Measurements from ENCODE around the gene TRIM69.
A peak's percentile ranks its signal among the peaks of the same experiment; 100 is the strongest.
"Not testable (repeated sequence)": the region's sequence is repeated elsewhere in the genome, so short reads cannot be mapped to it uniquely, and the experiment has no call there.

The TRIM69 gene

GRCh38 chr15:44753345-44753744, 17.0 kb downstream of the TRIM69 start:
- DNase-seq, result no peak

DNA sequence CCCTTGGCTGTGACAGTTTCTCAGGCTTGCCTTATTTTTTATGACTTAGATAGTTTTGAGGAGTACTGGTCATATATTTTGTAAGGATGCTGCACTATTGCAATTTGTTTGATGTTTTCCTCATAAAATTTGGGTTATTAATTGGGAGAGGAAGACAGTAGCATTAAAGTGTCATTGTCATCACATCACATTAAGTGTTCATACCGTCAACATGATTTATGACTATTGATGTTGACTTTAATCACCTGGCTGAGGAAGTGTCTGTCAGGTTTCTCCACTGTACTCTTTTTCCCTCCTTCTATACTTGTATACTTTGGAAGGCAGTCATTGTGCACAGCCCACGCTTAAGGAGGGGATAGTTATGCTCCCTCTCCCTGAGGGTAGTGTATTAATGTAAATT, 26.9 kb downstream of the TRIM69 start:
- no peak for DNase-seq

DNA sequence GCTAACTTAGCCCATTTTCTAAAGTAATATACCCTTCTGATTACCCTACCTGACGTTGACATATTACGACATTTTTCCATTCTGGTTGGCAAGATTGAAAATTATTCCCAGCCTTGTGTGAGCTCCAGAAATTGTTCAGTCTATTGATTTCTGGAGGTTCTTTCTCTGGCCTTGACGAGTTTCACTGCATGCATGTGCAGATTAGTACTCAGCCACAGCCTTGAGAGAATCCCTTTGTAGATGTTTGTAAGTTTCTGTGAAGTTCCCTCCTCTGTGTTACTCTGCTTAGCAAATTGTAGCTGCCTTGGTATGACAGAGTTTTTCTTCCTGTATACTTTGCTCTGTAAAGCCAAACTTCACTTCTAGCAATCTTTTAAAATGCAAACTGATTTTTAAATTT, 27.5 kb downstream of the TRIM69 start:
- no peak for DNase-seq

- DNase-seq, result no peak
Measured at GRCh38 chr15:44765036-44765435, 28.7 kb downstream of the TRIM69 start.

DNA sequence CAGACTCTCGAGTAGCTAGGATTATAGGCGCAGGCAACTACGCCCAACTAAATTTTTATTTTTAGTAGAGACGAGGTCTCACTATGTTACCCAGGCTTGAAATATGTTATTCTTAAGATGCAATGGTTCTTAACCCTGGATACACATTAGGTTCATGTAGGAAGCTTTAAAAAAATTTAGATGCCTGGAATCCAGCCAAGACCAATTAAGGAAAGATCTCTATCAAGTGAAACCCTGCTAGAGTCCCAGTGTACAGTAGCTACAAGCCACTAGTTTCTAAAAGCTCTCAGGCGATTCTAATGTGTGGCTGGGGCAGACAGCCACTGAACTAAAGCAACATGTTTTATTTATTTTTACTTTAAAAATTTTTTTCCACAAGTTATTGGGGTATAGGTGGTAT, 33.2 kb downstream of the TRIM69 start:
- DNase-seq, result no peak

DNA sequence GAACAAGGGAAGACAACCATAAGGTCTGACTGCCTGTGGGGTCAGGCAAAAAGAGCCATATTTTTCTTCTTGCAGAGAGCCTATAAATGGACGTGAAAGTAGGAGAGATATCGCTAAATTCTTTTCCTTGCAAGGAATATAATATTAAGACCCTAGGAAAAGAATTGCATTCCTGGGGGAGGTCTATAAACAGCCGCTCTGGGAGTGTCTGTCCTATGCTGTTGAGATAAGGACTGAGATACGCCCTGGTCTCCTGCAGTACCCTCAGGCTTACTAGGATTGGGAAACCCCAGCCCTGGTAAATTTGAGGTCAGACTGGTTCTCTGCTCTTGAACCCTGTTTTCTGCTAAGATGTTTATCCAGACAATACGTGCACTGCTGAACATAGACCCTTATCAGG, 34.4 kb downstream of the TRIM69 start:
- not testable (repeated sequence) for DNase-seq

- peak; percentile 76 for DNase-seq
Measured at GRCh38 chr15:44775953-44776352, 39.6 kb downstream of the TRIM69 start.

DNA sequence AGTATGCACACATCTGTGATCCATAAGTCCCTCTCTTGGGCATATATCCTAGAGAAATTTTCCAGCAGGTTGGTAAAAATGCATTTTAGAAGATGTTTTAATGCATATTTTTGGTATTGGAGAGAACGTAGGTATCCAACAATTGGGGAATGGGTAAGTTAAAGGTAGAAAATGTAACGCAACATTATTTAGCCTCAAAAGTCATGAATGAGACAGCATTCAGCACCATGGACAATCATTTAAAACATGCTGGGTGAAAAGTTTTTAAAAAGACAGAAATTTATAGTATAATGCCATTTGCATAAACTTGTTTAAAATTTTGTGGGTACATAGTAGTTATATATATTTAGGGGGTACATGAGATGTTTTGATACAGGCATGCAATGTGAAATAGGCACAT, 43.4 kb downstream of the TRIM69 start:
- no peak for DNase-seq

- no peak for DNase-seq
Measured at GRCh38 chr15:44780608-44781007, 44.3 kb downstream of the TRIM69 start.

DNA sequence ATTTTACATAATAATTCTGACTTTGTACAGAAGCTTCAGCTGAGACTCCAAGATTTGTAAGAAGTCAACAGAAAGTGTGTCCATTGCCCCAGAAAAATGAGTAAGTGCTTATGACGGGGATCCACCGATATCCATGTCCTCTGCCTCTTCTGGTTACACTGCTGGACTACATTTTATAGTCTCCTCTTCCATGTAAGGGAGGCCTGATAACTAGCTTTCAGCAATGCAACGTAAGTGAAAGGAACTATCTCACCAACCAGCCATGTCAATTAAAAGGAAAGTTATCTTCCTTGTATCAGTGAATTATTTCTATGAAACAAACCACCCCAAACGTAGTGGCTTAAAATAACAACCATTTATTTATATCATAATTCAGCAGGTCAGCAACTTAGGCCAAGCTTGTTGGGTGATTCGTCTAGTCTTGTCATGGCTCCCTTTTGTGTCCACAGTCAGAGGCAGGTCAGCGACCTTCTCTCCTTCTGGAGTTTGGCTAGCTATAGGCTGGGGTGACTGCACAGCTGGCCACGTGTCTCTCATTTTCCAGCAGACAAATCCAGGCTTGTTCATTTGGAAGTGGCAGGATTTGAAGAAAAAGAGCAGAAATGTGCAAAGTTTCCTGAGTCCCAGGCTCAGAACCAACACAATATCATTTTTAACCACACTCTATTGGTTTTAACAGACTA, 44.9 kb downstream of the TRIM69 start:
- DNase-seq, result no peak

- no peak for DNase-seq
Measured at GRCh38 chr15:44782516-44782915, 46.2 kb downstream of the TRIM69 start.

DNA sequence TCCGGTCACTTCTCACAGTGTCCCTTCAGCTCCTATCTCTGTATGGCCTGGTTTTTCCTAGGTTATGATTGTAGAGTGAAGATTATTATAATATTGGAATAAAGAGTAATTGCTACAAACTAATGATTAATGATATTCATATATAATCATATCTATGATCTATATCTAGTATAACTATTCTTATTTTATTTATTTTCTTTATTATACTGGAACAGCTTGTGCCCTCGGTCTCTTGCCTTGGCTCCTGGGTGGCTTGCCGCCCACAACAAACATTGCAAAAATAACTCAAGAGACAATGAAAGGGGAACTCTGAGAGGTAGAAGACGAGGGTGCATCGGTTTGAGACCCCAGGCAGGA, 48.6 kb downstream of the TRIM69 start:
- not testable (repeated sequence) for DNase-seq

DNA sequence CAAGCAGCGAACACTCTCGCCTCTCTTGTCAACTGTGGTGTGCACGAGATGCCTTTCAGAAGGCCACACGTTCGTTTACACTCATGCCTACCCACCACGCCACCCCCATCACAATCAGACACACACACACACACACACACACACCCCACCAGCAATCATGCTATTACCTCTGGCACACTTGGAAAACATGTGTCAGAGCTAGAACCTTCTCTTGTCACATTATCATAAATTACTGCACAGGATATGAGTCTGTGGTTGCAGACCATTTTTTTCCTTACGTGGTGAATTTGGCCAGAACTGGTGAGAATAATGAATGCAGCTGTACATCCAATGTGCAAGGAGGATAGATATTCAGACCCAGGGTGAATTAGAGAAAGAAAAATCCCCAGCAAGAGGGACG, 52.4 kb downstream of the TRIM69 start:
- DNase-seq, result no peak

DNA sequence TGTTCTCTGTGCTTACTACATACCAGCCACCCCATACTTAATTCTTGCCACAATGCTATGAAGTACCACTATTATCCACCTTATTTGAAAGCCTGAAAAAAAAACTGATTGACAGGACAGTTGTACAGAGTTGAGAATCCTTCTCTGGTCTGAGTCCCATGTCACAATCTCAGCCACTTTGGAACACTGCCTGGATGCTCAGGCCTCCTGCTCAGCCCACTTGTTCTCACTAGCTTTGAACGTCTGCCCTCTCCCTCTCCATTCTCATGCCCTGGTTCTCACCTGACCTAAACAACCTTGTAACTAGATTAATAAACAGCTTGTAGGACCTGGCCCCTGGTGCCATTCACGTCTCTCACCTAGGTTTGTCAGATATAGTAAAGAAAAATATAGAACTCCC, 53.9 kb downstream of the TRIM69 start:
- no peak for DNase-seq

- no peak for DNase-seq
Measured at GRCh38 chr15:44790656-44791055, 54.3 kb downstream of the TRIM69 start.

GRCh38 chr15:44792715-44793114, 56.4 kb downstream of the TRIM69 start:
- DNase-seq, result no peak

- DNase-seq, result no peak
Measured at GRCh38 chr15:44794072-44794471, 57.7 kb downstream of the TRIM69 start.

DNA sequence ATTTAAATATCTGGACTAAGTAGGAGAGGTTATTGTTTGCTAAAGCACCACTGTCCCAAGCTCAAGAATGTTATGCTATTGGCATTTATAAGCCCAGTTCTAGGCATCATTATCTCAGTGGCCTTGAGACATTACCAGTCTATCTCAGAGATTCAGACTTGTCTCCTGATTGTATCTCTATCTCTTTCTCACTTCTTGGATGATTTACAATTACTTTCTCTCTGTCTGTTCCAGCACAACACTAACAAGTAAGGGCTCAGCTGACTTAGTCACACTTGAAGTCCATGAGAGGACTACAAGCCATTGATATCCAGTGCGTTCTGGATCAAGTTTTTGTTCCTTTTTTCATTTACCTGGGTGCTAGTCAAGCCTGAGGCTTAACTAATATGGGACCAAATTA, 60.2 kb downstream of the TRIM69 start:
- DNase-seq, result no peak

DNA sequence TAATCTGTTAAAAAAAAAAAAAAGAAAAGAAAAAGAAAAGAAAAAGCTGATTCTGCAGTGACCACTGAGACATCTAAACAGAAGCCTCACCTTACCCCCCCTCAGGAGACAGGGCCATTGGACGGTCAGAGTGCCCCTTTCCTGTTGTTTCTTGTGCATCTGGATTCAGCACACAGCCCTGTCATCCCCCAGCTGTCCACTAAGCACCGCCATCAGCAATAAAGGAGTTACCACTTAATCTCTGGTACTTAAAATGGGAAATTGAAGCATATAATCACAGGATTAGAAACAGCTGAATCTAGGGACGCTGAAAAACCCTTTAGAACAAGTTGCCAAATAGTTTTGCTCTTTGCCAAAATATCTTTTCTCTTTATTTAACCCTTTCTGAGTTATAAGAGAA, 62.5 kb downstream of the TRIM69 start:
- no peak for DNase-seq

- DNase-seq, result no peak
Measured at GRCh38 chr15:44801364-44801763, 65.0 kb downstream of the TRIM69 start.

DNA sequence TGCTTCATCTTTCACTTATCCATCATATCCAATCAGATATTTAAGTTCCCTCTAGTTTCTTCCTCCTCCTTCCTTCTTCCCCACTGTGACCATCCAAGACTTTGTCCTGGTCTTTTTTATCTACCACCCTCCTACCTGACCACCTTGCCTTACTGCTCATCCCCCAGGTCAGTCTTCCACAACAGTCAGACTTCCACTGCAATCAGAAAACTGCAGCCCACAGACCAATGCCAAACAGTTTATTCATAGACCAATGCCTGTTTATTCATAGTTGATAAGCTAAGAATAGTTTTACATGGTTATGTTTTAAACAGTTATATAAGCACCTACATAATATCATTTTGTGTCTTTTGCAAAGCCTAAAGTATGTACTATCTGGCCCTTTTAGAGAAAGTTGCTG, 65.5 kb downstream of the TRIM69 start:
- DNase-seq, result no peak

GRCh38 chr15:44802336-44802735, 66.0 kb downstream of the TRIM69 start:
- no peak for DNase-seq

DNA sequence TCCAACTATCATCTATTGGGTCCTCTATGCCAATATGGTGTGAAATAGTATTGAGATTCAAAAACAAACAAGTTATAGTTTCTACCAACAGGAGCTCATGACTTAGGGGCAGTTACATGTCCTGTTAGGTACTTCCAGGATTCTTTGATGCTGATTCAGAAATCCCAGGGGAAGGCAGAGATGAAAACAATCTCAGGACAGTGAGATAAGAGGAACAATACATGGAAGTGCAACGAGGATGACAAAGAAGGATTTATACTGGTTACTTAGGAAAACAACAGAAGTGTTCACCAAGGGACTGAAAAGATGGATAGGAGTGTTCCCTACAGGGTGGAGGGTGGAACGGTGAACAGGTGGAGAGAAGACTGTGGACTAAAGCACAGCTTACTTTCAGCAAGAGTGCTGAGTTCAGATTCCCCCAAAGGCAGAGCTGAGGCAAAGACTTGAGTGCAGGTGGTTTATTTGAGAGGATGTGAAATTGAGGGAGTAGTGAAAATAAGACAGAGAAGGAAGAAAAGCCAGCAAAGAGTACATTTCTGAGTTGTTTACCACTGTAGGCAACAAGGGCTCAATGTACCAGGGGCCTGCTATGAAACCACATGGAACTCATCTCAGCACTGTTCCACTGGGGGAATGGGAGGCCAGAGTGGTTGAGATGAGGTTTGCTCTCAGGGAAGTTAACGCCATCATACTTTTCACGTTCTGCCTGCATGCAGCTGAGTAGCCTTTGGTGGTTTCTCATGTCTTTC, 68.1 kb downstream of the TRIM69 start:
- DNase-seq, result no peak

DNA sequence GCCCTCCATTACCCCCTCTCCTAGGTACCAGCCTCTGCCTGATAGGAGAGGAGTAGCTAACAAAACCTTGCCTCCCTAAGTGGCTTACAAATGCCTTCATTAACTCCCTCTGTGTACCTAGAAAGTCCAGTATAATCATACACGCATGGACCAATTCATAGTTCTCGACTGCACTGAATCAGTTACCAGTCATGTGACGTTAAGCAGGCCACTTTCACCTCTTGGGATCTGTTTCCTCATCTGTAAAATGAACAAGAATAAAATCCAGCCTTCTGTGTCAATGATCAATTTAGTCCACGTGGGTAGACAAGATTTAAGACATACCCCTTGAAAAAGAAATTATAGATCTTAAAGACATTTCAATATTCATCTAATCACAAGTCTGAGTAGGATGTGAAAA, 72.2 kb downstream of the TRIM69 start:
- DNase-seq, result no peak

- DNase-seq, result no peak
Measured at GRCh38 chr15:44810237-44810636, 73.9 kb downstream of the TRIM69 start.
